IMR-90 (cell line): ENCODE data around the gene DENND1A. TPM values are rescaled to one million over a fixed set of nuclear protein-coding genes. Genes with fewer than 3 reads are reported as not detected.

Experiments used
- ATAC-seq: fragments of 200-7000 bp; cut with Tn5 transposase; 2 replicates; pipeline ENCODE4 v1.9.1; 2020; ENCODE audit warnings: low read depth, mild to moderate bottlenecking, moderate library complexity
- BruUV-seq: library from RNA; stranded (reverse); fragments of 400-500 nt; replicated peaks from 2 replicates; lab custom pipeline; 2021; lab: Mats Ljungman, UMichigan
- CTCF ChIA-PET: fragments of 300-600 bp; formaldehyde crosslinking; extraction: SDS; loops from one replicate; lab custom pipeline; 2021; ENCODE audit warnings: antibody characterized with exemption; lab: Yijun Ruan, JAX
- POLR2A ChIA-PET: fragments of 300-600 bp; sonication (Branson Sonifier 250); formaldehyde crosslinking; loops from one replicate; lab custom pipeline; 2022; ENCODE audit warnings: antibody characterized with exemption; ENCODE audit not compliant: unreplicated experiment; lab: Charles Lee
- DNase-seq: peaks from one replicate; pipeline ENCODE4 v3.0.0; 2013
- H2AFZ ChIP-seq: replicated peaks from 2 replicates; pipeline ENCODE3; 2013; ENCODE audit warnings: low read length, mild to moderate bottlenecking; ENCODE audit not compliant: poor library complexity
- H2AK5ac ChIP-seq: 2 replicates; pipeline ENCODE4 v1.6.1; 2013; ENCODE audit warnings: low read depth, low read length, inconsistent platforms
- H2AK9ac ChIP-seq: replicated peaks from 2 replicates; pipeline ENCODE3; 2013; ENCODE audit warnings: mild to moderate bottlenecking, low read depth, low read length, moderate library complexity; ENCODE audit not compliant: poor library complexity
- H2BK120ac ChIP-seq: 2 replicates; pipeline ENCODE4 v1.6.1; 2013; ENCODE audit warnings: low read depth, low read length, inconsistent platforms
- H2BK15ac ChIP-seq: 3 replicates; pipeline ENCODE4 v1.6.1; 2013; ENCODE audit warnings: low read depth, low read length, inconsistent platforms
- H2BK20ac ChIP-seq: 2 replicates; pipeline ENCODE4 v1.6.1; 2013; ENCODE audit warnings: low read depth, mild to moderate bottlenecking, inconsistent platforms, low read length, moderate library complexity
- H2BK5ac ChIP-seq: 2 replicates; pipeline ENCODE4 v1.6.1; 2013; ENCODE audit warnings: mild to moderate bottlenecking, low read depth, low read length, inconsistent platforms; ENCODE audit not compliant: poor library complexity, severe bottlenecking
- H3K14ac ChIP-seq: replicated peaks from 2 replicates; pipeline ENCODE4 v1.6.1; 2013; ENCODE audit warnings: low read depth, low read length, inconsistent platforms
- H3K18ac ChIP-seq: 2 replicates; pipeline ENCODE4 v1.6.1; 2013; ENCODE audit warnings: low read depth, low read length, control low read depth
- H3K23ac ChIP-seq: 2 replicates; pipeline ENCODE4 v1.6.1; 2013; ENCODE audit warnings: low read depth, low read length, inconsistent platforms
- H3K27ac ChIP-seq: 2 replicates; pipeline ENCODE4 v1.5.1; 2013; ENCODE audit warnings: mild to moderate bottlenecking, control low read depth, low read length; ENCODE audit not compliant: insufficient read depth
- H3K27me3 ChIP-seq: 2 replicates; pipeline ENCODE4 v1.6.1; 2013; ENCODE audit warnings: low read length; ENCODE audit not compliant: control insufficient read depth, insufficient read depth
- H3K36me3 ChIP-seq: 2 replicates; pipeline ENCODE4 v1.6.1; 2013; ENCODE audit warnings: low read length, mixed read lengths; ENCODE audit not compliant: control insufficient read depth, insufficient read depth
- H3K4ac ChIP-seq: 2 replicates; pipeline ENCODE4 v1.6.1; 2013; ENCODE audit warnings: low read depth, low read length, inconsistent platforms
- H3K4me1 ChIP-seq: 2 replicates; pipeline ENCODE4 v1.6.1; 2013; ENCODE audit warnings: low read length, mixed read lengths; ENCODE audit not compliant: control insufficient read depth, insufficient read depth
- H3K4me2 ChIP-seq: 2 replicates; pipeline ENCODE4 v1.6.1; 2013; ENCODE audit warnings: low read depth, mild to moderate bottlenecking, control low read depth, low read length, moderate library complexity
- H3K4me3 ChIP-seq: 2 replicates; pipeline ENCODE4 v1.5.1; 2013; ENCODE audit warnings: low read depth, mild to moderate bottlenecking, control low read depth, low read length, moderate library complexity; ENCODE audit not compliant: insufficient read depth
- H3K56ac ChIP-seq: 2 replicates; pipeline ENCODE4 v1.6.1; 2013; ENCODE audit warnings: low read length, inconsistent platforms; ENCODE audit not compliant: insufficient read depth; ENCODE audit errors: extremely low read depth
- H3K79me1 ChIP-seq, 2 experiments: 2 replicates each; pipeline ENCODE4 v1.6.1; 2013; ENCODE audit warnings: low read length in 2 of 2, inconsistent platforms in 1 of 2, low read depth in 1 of 2
- H3K9ac ChIP-seq: 2 replicates; pipeline ENCODE4 v1.6.1; 2013; ENCODE audit warnings: low read depth, low read length, control low read depth
- H3K9me1 ChIP-seq: 2 replicates; pipeline ENCODE4 v1.6.1; 2013; ENCODE audit warnings: low read length, inconsistent platforms; ENCODE audit not compliant: insufficient read depth
- H3K9me3 ChIP-seq: 2 replicates; pipeline ENCODE4 v1.6.1; 2013; ENCODE audit warnings: low read length; ENCODE audit not compliant: control insufficient read depth, insufficient read depth
- H4K20me1 ChIP-seq: 2 replicates; pipeline ENCODE4 v1.6.1; 2013; ENCODE audit warnings: low read length, inconsistent platforms; ENCODE audit not compliant: insufficient read depth
- H4K5ac ChIP-seq: 2 replicates; pipeline ENCODE4 v1.6.1; 2013; ENCODE audit warnings: mild to moderate bottlenecking, low read depth, low read length, control low read depth
- H4K8ac ChIP-seq, 2 experiments: 2 replicates each; pipeline ENCODE4 v1.6.1; 2013; ENCODE audit warnings: low read depth in 2 of 2, low read length in 2 of 2, control low read depth in 1 of 2, inconsistent platforms in 1 of 2
- H4K91ac ChIP-seq: 2 replicates; pipeline ENCODE4 v1.6.1; 2013; ENCODE audit warnings: low read depth, low read length, inconsistent platforms; ENCODE audit not compliant: insufficient read depth
- BHLHE40 ChIP-seq: fragments of 150-350 bp; IDR thresholded peaks from 2 replicates; pipeline ENCODE4 v1.6.1; 2016; ENCODE audit warnings: mild to moderate bottlenecking, low read depth, low read length
- CEBPB ChIP-seq: IDR thresholded peaks from 2 replicates; pipeline ENCODE4 v1.6.1; 2012; ENCODE audit warnings: low read depth, low read length, improper control_type of control experiment
- CHD1 ChIP-seq: IDR thresholded peaks from 2 replicates; pipeline ENCODE4 v1.6.1; 2012; ENCODE audit warnings: low read depth, low read length, improper control_type of control experiment
- FOS ChIP-seq: fragments of 150-350 bp; IDR thresholded peaks from 2 replicates; pipeline ENCODE4 v1.6.1; 2016; ENCODE audit warnings: low read depth, low read length
- MAFK ChIP-seq: IDR thresholded peaks from 2 replicates; pipeline ENCODE4 v1.6.1; 2012; ENCODE audit warnings: low read depth, low read length, improper control_type of control experiment
- MAZ ChIP-seq: IDR thresholded peaks from 2 replicates; pipeline ENCODE4 v1.6.1; 2012; ENCODE audit warnings: low read depth, mild to moderate bottlenecking, low read length, improper control_type of control experiment, moderate library complexity, borderline replicate concordance
- MXI1 ChIP-seq: IDR thresholded peaks from 2 replicates; pipeline ENCODE4 v1.6.1; 2012; ENCODE audit warnings: low read depth, mild to moderate bottlenecking, low read length, moderate library complexity, borderline replicate concordance
- NFE2L2 ChIP-seq: fragments of 150-350 bp; IDR thresholded peaks from 2 replicates; pipeline ENCODE4 v1.6.1; 2016; ENCODE audit warnings: low read depth, mild to moderate bottlenecking, low read length
- POLR2A ChIP-seq: IDR thresholded peaks from 2 replicates; pipeline ENCODE4 v1.6.1; 2012; ENCODE audit warnings: mild to moderate bottlenecking, low read depth, low read length
- RAD21 ChIP-seq: IDR thresholded peaks from 2 replicates; pipeline ENCODE4 v1.6.1; 2012; ENCODE audit warnings: low read length, improper control_type of control experiment
- RCOR1 ChIP-seq: IDR thresholded peaks from 2 replicates; pipeline ENCODE4 v1.6.1; 2012; ENCODE audit warnings: mild to moderate bottlenecking, low read length, improper control_type of control experiment; ENCODE audit not compliant: insufficient replicate concordance
- RFX5 ChIP-seq: IDR thresholded peaks from 2 replicates; pipeline ENCODE4 v1.8.0; 2012; ENCODE audit warnings: low read depth, mild to moderate bottlenecking, low read length, moderate library complexity
- SMC3 ChIP-seq: fragments of 150-350 bp; IDR thresholded peaks from 2 replicates; pipeline ENCODE4 v1.6.1; 2016; ENCODE audit warnings: low read depth, mild to moderate bottlenecking, antibody characterized with exemption, low read length, moderate library complexity
- WGBS, 2 experiments: methylation state at CpG; one replicate each; pipeline versions ENCODE4 v1.1.5 to v1.1.7; 2013; ENCODE audit warnings: missing lambda C conversion rate in 2 of 2; ENCODE audit not compliant: insufficient read length in 1 of 2; ENCODE audit errors: extremely low coverage in 2 of 2; 5-methylcytosine and 5-hydroxymethylcytosine counted together
- dilution Hi-C: fragments of 300-500 bp; cut with HindIII; formaldehyde crosslinking; loops from one replicate; pipeline ENCODE4 v1.14.3; 2018; ENCODE audit warnings: low sequenced_read_pairs; ENCODE audit not compliant: unreplicated experiment
- in situ Hi-C: fragments of 300-500 bp; cut with MboI; formaldehyde crosslinking; loops from 3 replicates; pipeline ENCODE4 v1.14.3; 2019; ENCODE audit warnings: low sequenced_read_pairs, inconsistent platforms, mixed read lengths
- intact Hi-C: fragments of 100-400 bp; cut with micrococcal nuclease; formaldehyde crosslinking; loops from 2 replicates; pipeline ENCODE4 v1.10.0; 2022
- polyA plus RNA-seq, 3 experiments: library from polyadenylated mRNA; depleted of rRNA; stranded (reverse); fragments of >200 nt; gene quantifications; 2 replicates each; pipeline ENCODE4 v1.2.3, GENCODE V29; 2012; ENCODE audit warnings: low replicate concordance in 1 of 3
- total RNA-seq: library from RNA; depleted of rRNA; stranded (reverse); fragments of >200 nt; gene quantifications from 2 replicates; pipeline ENCODE4 v1.2.3, GENCODE V29; 2012
- TF ChIP-seq, protein P1 (sequence below): fragments of 150-350 bp; IDR thresholded peaks from 2 replicates; pipeline ENCODE4 v1.6.1; 2017; ENCODE audit warnings: mild to moderate bottlenecking, antibody characterized with exemption, low read length, low read depth
- TF ChIP-seq, protein P2 (sequence below): conservative IDR thresholded peaks from 2 replicates; pipeline ENCODE4 v1.5.1; 2012; ENCODE audit warnings: mild to moderate bottlenecking, low read depth, low read length, improper control_type of control experiment
- TF ChIP-seq, protein P3 (sequence below): fragments of 150-350 bp; IDR thresholded peaks from 2 replicates; pipeline ENCODE4 v1.6.1; 2016; ENCODE audit warnings: low read depth, mild to moderate bottlenecking, low read length, moderate library complexity, borderline replicate concordance

DENND1A gene
- total and polyA plus RNA-seq, 2 of the 4 experiments (the other 2 are of a cell fraction): 21.4 to 27.6 TPM

DNA sequence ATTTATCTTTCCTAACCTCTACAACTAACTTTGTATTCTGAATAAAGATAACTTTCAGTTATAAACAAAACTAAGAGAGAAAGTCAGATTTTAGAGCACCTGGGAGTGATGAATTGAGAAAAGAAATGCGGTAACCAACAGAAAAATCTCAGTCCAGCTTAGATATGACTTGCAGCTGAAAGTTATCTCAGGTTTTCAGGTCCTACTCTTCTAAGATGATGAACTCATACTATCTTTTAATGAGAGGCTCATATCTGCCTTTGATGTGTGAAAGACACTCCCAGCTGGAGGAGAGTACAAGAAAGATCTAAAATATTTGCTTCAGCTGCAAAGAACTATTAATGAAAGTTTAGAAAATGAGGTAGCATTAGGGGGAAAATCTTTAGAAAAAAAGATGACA lies 190.5 kb downstream of the DENND1A start:
- intact Hi-C loops: no loop called here
- H3K9me3 ChIP-seq: no peaks in the 10 kb centered on the region
- H2AK5ac ChIP-seq: no peak overlapping the region
- dilution Hi-C loops: no loop called here
- BruUV-seq: no TSS peak
- no peak overlapping the region for H2BK20ac ChIP-seq
- H2AK9ac ChIP-seq: no peak overlapping the region
- H3K79me1 ChIP-seq: peaks cover 0 to 6% of the 10 kb centered on the region in 2 experiments; a peak in 2 of 4 replicates
- DNase-seq: no peak
- H3K27me3 ChIP-seq: no peaks in the 10 kb centered on the region
- no peak overlapping the region for H3K4me3 ChIP-seq
- H4K5ac ChIP-seq: no peak overlapping the region
- H2AFZ ChIP-seq: no peak overlapping the region
- H2BK5ac ChIP-seq: no peak overlapping the region
- H3K4me2 ChIP-seq: no peak overlapping the region
- peaks cover 5% of the 10 kb centered on the region; the same call in 1 of the 2 replicates for H3K4me1 ChIP-seq
- no peak for ATAC-seq
- H4K8ac ChIP-seq: no peak overlapping the region
- POLR2A ChIA-PET: no interaction called here
- in situ Hi-C loops: no loop called here
- no peak overlapping the region for H3K14ac ChIP-seq
- H2BK120ac ChIP-seq: no peak overlapping the region
- no peak overlapping the region for H3K9ac ChIP-seq
- TF ChIP-seq SMC3: no peak
- TF ChIP-seq, protein P1, sequence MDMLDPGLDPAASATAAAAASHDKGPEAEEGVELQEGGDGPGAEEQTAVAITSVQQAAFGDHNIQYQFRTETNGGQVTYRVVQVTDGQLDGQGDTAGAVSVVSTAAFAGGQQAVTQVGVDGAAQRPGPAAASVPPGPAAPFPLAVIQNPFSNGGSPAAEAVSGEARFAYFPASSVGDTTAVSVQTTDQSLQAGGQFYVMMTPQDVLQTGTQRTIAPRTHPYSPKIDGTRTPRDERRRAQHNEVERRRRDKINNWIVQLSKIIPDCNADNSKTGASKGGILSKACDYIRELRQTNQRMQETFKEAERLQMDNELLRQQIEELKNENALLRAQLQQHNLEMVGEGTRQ: no peak
- TF ChIP-seq, protein P2, sequence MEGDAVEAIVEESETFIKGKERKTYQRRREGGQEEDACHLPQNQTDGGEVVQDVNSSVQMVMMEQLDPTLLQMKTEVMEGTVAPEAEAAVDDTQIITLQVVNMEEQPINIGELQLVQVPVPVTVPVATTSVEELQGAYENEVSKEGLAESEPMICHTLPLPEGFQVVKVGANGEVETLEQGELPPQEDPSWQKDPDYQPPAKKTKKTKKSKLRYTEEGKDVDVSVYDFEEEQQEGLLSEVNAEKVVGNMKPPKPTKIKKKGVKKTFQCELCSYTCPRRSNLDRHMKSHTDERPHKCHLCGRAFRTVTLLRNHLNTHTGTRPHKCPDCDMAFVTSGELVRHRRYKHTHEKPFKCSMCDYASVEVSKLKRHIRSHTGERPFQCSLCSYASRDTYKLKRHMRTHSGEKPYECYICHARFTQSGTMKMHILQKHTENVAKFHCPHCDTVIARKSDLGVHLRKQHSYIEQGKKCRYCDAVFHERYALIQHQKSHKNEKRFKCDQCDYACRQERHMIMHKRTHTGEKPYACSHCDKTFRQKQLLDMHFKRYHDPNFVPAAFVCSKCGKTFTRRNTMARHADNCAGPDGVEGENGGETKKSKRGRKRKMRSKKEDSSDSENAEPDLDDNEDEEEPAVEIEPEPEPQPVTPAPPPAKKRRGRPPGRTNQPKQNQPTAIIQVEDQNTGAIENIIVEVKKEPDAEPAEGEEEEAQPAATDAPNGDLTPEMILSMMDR: no peak
- no peak for TF ChIP-seq CEBPB
- TF ChIP-seq MXI1: no peak
- no peak for TF ChIP-seq RCOR1
- no peak for TF ChIP-seq FOS
- no peak for TF ChIP-seq RFX5
- TF ChIP-seq, protein P3, sequence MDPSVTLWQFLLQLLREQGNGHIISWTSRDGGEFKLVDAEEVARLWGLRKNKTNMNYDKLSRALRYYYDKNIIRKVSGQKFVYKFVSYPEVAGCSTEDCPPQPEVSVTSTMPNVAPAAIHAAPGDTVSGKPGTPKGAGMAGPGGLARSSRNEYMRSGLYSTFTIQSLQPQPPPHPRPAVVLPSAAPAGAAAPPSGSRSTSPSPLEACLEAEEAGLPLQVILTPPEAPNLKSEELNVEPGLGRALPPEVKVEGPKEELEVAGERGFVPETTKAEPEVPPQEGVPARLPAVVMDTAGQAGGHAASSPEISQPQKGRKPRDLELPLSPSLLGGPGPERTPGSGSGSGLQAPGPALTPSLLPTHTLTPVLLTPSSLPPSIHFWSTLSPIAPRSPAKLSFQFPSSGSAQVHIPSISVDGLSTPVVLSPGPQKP: no peak
- TF ChIP-seq RAD21: no peak
- no peak for TF ChIP-seq BHLHE40
- TF ChIP-seq MAZ: no peak
- TF ChIP-seq CHD1: no peak
- no peak for TF ChIP-seq MAFK
- TF ChIP-seq POLR2A: no peak
- no peak for TF ChIP-seq NFE2L2
- H2BK15ac ChIP-seq: no peak overlapping the region
- H3K27ac ChIP-seq: no peak overlapping the region
- H3K56ac ChIP-seq: no peak overlapping the region
- H3K23ac ChIP-seq: no peak overlapping the region
- CTCF ChIA-PET: interaction anchor here (1.6 kb wide), 1 partner anchor 12 kb away, joined by 5 read pairs; no protein-coding TSS in a partner anchor
- no CpG with 5 or more reads among the region's 1 CpG for WGBS, 2 experiments
- peaks cover 3% of the 10 kb centered on the region for H3K9me1 ChIP-seq
- H4K91ac ChIP-seq: no peak overlapping the region
- H4K20me1 ChIP-seq: peaks cover 3% of the 10 kb centered on the region; the same call in 1 of the 2 replicates
- H3K18ac ChIP-seq: no peak overlapping the region
- no peaks in the 10 kb centered on the region for H3K36me3 ChIP-seq
- no peak overlapping the region for H3K4ac ChIP-seq
